ENCODE data around the gene RNF214.
"Not testable (repeated sequence)": the region's sequence is repeated elsewhere in the genome, so short reads cannot be mapped to it uniquely, and the experiment has no call there.

The RNF214 gene

DNA sequence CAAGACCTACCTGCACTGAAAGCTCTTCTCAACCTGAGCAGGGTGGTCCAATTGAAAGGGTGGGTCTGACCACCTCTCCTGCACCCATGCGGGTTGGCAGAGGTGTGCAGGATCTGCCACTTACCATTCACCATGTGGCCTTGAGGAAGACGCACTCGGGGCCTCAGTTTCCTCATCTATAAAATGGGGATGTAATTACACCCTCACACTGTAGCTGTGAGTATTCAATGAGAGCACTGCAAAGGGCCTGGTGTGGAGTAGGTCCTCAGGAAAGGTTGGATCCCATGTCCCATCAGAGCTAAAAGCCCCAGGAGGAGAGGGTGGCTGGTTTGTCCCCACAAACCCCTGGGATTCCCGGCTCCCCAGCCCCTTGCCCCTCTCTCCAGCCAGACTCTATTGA lies 33.9 kb upstream of the RNF214 start:
- DNase-seq, result no peak

GRCh38 chr11:117199053-117199915 lies 33.2 kb upstream of the RNF214 start, which contains the start of gene TAGLN:
TAGLN (plus strand) TSS chr11:117199370; CDS start chr11:117203014, 3,644 bp downstream.
- no peak for DNase-seq

DNA sequence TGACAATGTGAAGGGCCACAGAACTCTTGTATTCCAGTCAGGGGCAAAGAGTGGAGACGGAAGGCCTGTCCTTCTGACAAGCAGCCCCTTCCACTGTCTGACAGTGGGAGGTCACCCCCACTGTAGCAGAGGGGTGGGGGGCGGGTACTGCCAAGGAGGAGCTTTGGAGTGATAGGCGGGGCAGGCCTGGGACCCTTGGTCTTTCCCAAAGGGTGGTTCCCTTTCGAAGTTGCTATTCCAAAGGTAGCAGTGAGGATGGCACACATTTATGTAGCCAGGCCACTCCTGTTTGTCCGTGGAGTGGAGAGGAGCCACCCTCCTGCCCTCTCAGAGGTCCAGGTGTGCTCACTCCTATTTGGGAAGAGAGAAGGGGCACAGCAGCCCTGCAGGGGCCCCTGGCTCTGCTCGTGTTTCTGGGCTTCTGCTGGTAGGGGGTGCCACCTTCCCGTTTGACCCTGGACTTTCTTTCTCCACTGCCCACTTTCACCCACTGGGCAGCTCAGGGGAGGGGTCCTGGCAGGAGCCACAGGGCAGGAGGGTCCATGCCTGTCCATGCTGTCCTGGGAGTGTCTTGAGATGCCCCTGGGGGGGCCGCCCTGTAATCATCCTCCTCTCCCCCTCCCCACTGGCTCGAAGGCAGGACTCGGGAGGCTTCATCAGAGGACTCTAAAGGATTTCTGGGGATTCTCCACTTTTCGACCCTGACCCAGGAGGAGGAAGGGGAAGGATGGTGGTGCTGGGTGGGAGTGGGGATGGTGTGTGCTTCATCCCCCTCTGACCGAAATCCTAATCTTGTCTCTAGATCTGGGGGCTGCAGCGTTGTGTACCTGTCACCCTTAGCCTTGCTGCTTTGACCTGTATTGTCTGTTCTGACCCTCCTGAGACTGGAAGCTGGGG lies 32.3 kb upstream of the RNF214 start:
- DNase-seq, result no peak

DNA sequence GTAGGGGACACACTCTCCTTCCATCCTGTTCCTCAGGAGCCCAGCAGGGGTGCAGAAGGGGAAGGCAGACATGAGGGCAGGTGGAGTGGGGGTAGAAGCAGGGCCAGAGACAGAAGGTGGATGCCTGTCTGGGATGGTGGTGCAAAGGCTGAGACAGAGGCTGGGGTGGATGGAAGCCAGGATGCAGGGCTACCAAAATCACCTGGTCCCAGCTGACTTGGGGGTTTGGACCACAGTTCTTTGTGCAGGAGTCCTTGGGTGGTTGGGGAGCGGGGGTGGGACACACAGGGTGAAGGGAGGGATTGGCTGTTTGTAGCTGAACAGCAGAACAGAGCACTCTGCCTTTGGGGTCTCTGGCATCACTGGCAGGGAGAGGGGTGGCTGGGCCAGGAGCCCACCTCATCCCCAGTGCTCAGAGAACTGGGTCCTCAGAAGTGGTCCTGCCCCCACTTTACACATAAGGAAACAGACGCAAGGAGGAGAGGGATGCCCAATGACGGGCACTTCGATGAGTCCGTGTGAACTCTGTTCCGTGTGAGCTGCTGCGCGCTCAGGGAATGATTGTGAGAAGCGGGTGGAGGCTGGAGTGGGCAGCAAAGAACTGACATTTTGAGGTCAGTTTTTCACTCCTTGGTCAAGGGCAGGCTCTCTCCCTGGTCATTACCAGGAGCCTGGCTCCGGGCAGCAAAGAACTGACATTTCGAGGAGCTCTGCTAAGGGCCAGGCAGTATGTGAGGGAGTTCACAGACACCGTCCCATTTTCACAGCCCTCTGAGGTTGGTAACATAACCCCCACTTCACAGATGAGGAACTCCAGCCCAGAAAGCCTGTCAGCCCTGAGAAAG lies 31.4 kb upstream of the RNF214 start:
- no peak for DNase-seq

GRCh38 chr11:117201658-117202305 lies 30.7 kb upstream of the RNF214 start:
- no peak for DNase-seq

DNA sequence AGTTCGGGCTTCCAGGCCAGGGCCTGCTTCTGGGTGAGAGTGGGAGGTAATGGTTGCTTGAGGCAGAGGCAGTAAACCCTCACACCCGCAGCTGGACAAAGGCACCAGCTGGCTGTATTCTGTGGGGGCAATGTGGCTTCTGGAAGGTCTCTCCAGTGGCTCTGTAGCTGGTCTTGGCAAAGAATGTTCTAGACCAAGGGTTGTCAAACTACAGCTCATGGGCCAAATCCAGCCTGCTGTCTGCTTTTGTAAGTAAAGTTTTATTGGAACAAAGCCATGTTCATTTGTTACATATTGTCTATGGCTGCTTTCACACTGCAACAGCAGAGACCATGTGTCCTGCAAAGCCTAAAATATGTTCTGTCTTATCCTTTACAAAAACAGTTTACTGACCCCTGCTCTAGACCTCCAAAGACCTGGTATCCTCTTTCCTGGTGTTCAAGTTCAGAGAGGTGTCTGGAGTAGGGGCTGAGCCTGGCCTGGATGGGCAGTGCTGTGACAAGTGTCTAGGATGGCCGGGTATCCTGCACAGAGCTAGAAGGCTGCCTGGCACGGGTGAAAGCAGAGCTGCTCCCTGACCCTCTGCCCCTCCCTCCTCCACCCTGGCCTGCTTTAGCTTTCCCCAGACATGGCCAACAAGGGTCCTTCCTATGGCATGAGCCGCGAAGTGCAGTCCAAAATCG lies 29.9 kb upstream of the RNF214 start:
- DNase-seq, result no peak

DNA sequence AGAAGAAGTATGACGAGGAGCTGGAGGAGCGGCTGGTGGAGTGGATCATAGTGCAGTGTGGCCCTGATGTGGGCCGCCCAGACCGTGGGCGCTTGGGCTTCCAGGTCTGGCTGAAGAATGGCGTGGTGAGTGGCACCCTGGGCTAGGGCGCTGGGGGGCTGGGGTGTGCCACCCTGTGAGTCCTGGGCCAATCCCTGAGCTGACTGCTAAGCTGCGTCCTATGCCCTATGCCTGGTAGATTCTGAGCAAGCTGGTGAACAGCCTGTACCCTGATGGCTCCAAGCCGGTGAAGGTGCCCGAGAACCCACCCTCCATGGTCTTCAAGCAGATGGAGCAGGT lies 29.4 kb upstream of the RNF214 start:
- no peak for DNase-seq

DNA sequence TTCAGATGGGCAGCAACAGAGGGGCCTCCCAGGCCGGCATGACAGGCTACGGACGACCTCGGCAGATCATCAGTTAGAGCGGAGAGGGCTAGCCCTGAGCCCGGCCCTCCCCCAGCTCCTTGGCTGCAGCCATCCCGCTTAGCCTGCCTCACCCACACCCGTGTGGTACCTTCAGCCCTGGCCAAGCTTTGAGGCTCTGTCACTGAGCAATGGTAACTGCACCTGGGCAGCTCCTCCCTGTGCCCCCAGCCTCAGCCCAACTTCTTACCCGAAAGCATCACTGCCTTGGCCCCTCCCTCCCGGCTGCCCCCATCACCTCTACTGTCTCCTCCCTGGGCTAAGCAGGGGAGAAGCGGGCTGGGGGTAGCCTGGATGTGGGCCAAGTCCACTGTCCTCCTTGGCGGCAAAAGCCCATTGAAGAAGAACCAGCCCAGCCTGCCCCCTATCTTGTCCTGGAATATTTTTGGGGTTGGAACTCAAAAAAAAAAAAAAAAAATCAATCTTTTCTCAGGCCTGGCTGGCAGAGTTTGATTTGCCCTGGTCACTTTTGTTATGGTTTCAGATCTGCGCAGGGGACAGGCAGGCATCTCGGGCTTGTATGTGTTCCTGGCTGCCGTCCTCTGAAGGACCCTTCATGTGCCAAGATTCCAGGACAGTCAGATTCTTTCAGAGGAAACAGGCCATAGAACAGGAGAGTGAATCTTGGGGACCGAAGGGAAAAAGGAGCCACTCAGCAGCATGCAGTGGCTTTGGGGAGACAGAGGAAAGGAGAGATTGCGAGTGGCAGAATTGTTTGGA lies 28.0 kb upstream of the RNF214 start:
- DNase-seq, result no peak

DNA sequence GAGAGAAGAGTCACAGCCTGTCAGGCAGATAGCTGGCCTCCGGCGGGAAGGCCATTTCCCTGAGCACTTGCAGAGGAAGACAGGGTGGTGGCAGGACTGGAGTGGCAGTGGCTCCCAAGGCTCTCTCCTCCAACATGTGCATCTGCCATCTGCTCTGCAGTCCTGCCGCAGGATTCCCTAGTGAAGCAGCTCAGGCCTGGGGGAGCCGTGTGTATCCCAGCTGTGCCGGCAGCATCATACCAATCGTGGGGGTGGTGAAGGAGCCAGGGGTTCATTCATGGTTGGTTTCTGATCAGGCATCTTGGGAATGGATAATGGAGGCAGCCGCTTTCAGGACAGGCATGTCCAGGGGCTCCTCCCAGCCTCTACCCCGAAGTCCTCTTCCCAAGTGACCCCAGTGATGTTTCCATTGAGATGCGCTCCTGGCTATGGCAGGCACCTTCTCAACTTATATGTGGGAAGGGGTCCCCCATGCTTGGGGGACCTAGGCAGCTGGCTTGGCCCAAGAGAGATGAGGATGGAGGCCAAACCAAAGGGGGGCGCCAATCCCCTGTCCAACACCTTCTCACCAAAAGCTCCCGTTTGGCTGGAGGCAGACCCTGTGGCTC lies 27.2 kb upstream of the RNF214 start:
- DNase-seq, result no peak

- not testable (repeated sequence) for DNase-seq
Observed at GRCh38 chr11:117206111-117206510, 26.4 kb upstream of the RNF214 start.

GRCh38 chr11:117206859-117207258 lies 25.6 kb upstream of the RNF214 start:
- DNase-seq, result not testable (repeated sequence)

GRCh38 chr11:117207481-117207880 lies 25.0 kb upstream of the RNF214 start:
- not testable (repeated sequence) for DNase-seq

- not testable (repeated sequence) for DNase-seq
Observed at GRCh38 chr11:117208710-117209109, 23.8 kb upstream of the RNF214 start.

DNA sequence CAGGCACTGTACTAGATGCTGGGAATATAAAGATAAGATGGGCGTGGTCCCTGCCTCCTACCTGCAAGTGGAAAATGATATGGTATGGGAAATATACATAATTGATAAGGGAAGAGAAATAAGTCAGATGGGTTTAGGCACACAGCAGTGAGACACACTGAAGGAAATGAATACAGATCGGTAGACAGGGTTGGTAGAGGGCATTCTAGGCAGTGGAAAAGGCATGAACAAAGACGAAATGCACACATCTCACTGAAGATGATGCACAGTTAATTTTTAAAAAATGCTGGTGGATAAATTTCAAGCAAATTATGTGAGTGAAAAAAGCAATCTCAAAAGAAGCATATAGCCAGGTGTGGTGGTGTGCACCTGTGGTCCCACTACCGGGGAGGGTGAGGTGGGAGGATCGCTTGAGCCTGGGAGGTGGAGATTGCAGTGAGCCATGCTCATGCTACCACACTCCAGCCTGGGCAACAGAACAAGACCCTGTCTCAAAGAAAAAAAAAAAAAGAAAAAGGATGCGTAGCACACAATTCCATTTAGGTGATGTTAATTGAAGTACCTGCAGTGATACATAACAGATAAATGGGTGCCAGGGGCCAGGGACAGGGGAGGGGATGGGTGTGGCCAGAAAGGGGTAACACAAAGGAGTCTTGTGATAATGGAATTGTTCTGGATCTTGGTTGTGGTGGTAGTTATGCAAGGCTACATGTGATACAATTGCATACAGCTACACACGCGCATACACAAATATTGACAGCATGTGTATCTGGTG lies 22.9 kb upstream of the RNF214 start:
- not testable (repeated sequence) for DNase-seq

DNA sequence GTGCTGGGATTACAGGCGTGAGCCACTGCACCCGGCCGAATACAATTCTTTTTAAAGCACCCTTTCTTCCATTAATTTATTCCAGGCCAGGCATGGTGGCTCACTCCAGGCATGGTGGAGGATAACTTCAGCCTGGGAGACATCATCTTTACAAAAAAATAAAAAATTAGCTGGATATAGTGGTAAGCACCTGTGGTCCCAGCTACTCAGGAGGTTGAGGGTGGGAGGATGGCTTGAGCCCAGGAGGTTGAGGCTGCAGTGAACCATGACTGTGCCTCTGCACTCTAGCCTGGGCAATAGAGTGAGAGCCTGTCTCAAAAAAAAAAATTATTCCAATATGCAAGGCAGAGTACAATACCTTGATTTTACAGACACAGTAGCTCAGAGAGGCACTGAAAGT lies 21.9 kb upstream of the RNF214 start:
- no peak for DNase-seq

- no peak for DNase-seq
Observed at GRCh38 chr11:117212697-117213355, 19.6 kb upstream of the RNF214 start.

- DNase-seq, result no peak
Observed at GRCh38 chr11:117214404-117215110, 17.9 kb upstream of the RNF214 start.
